Measurements from ENCODE around the gene FCHO1. TPM values are rescaled to one million over a fixed set of nuclear protein-coding genes. Genes with fewer than 3 reads are reported as not detected.

The FCHO1 gene
- polyA plus RNA-seq, 1 donor (not counting 4 experiments of a cell fraction or from before 2014, with no cell fraction given): 0.14 TPM

- Histone ChIP-seq H2AFZ (ENCODE audit: control insufficient read depth, low read length) (no peak overlapping the region), H3K79me2 (ENCODE audit: control insufficient read depth, insufficient read depth, low read length) (no peaks in the 10 kb centered on the region), H3K4me2 (ENCODE audit: control insufficient read depth, extremely low read depth, insufficient read depth, low read depth, low read length) (no peak overlapping the region), H3K9me3 (ENCODE audit: control insufficient read depth, low read depth, low read length) (no peaks in the 10 kb centered on the region), H3K9ac (ENCODE audit: control insufficient read depth, extremely low read depth, insufficient read depth, low read length) (no peak overlapping the region), H3K4me1 (ENCODE audit: control insufficient read depth, extremely low read depth, insufficient read depth, low read length) (peaks cover 3% of the 10 kb centered on the region), H4K20me1 (ENCODE audit: control insufficient read depth, extremely low read depth, insufficient read depth, low read length) (no peaks in the 10 kb centered on the region), H3K27ac (ENCODE audit: control insufficient read depth, insufficient read depth, low read length) (no peak overlapping the region), H3K36me3 (ENCODE audit: control insufficient read depth in 2 of 2, extremely low read depth in 1 of 2, insufficient read depth in 2 of 2, low read length in 2 of 2) (no peaks in the 10 kb centered on the region), H3K4me3 (ENCODE audit: control insufficient read depth in 2 of 3, extremely low read depth in 1 of 3, insufficient read depth in 2 of 3, low read depth in 1 of 3, low read length in 3 of 3) (no peak overlapping the region), H3K9me1 (ENCODE audit: control insufficient read depth, extremely low read depth, insufficient read depth, low read length) (no peaks in the 10 kb centered on the region), H3K27me3 (ENCODE audit: control insufficient read depth, extremely low read depth, insufficient read depth, low read length) (no peaks in the 10 kb centered on the region)
- dilution Hi-C loops (cut with MboI; ENCODE audit: extremely low pct_ligation_motif_present, low sequenced_read_pairs): no loop called here
- no peak for DNase-seq (ENCODE audit: low read depth, low spot score)
- FAIRE-seq: no peak
- no peak for TF ChIP-seq EZH2 (IDR thresholded peaks at IDR 0.05; ENCODE audit: low read length)
Measured at GRCh38 chr19:17770613-17771012, 19.3 kb downstream of the FCHO1 start.

- DNase-seq (ENCODE audit: low read depth, low spot score) (no peak), FAIRE-seq (no peak)
- H3K79me2 ChIP-seq (ENCODE audit: control insufficient read depth, insufficient read depth, low read length): no peaks in the 10 kb centered on the region
- no peak overlapping the region for H3K9ac ChIP-seq (ENCODE audit: control insufficient read depth, extremely low read depth, insufficient read depth, low read length)
- dilution Hi-C loops (cut with MboI; ENCODE audit: extremely low pct_ligation_motif_present, low sequenced_read_pairs): no loop called here
- peaks cover 5% of the 10 kb centered on the region for H3K27me3 ChIP-seq (ENCODE audit: control insufficient read depth, extremely low read depth, insufficient read depth, low read length)
- no peak overlapping the region for H2AFZ ChIP-seq (ENCODE audit: control insufficient read depth, low read length)
- no peaks in the 10 kb centered on the region for H3K9me3 ChIP-seq (ENCODE audit: control insufficient read depth, low read depth, low read length)
- no peaks in the 10 kb centered on the region for H3K9me1 ChIP-seq (ENCODE audit: control insufficient read depth, extremely low read depth, insufficient read depth, low read length)
- no peak overlapping the region for H3K4me3 ChIP-seq (ENCODE audit: control insufficient read depth in 2 of 3, extremely low read depth in 1 of 3, insufficient read depth in 2 of 3, low read depth in 1 of 3, low read length in 3 of 3)
- H3K27ac ChIP-seq (ENCODE audit: control insufficient read depth, insufficient read depth, low read length): no peak overlapping the region
- H4K20me1 ChIP-seq (ENCODE audit: control insufficient read depth, extremely low read depth, insufficient read depth, low read length): no peaks in the 10 kb centered on the region
- H3K36me3 ChIP-seq (ENCODE audit: control insufficient read depth in 2 of 2, extremely low read depth in 1 of 2, insufficient read depth in 2 of 2, low read length in 2 of 2): no peaks in the 10 kb centered on the region
- no peak for TF ChIP-seq EZH2 (IDR thresholded peaks at IDR 0.05; ENCODE audit: low read length)
- TF ChIP-seq CTCF (optimal IDR thresholded peaks at IDR 0.05 in 1 of 3, IDR thresholded peaks at IDR 0.05 in 1 of 3, conservative IDR thresholded peaks at IDR 0.05 in 1 of 3; ENCODE audit: extremely low read depth in 1 of 3, insufficient read depth in 2 of 3, low read length in 3 of 3): no peak
- no peak overlapping the region for H3K4me2 ChIP-seq (ENCODE audit: control insufficient read depth, extremely low read depth, insufficient read depth, low read depth, low read length)
- no peaks in the 10 kb centered on the region for H3K4me1 ChIP-seq (ENCODE audit: control insufficient read depth, extremely low read depth, insufficient read depth, low read length)
Measured at GRCh38 chr19:17772172-17772571, 20.9 kb downstream of the FCHO1 start.

GRCh38 chr19:17775245-17775927, 24.1 kb downstream of the FCHO1 start:
- dilution Hi-C loops (cut with MboI; ENCODE audit: extremely low pct_ligation_motif_present, low sequenced_read_pairs): no loop called here
- Histone ChIP-seq H4K20me1 (ENCODE audit: control insufficient read depth, extremely low read depth, insufficient read depth, low read length) (no peaks in the 10 kb centered on the region), H3K4me2 (ENCODE audit: control insufficient read depth, extremely low read depth, insufficient read depth, low read depth, low read length) (no peak overlapping the region), H3K9ac (ENCODE audit: control insufficient read depth, extremely low read depth, insufficient read depth, low read length) (no peak overlapping the region), H3K4me3 (ENCODE audit: control insufficient read depth in 2 of 3, extremely low read depth in 1 of 3, insufficient read depth in 2 of 3, low read depth in 1 of 3, low read length in 3 of 3) (no peak overlapping the region), H3K9me3 (ENCODE audit: control insufficient read depth, low read depth, low read length) (no peaks in the 10 kb centered on the region), H3K27me3 (ENCODE audit: control insufficient read depth, extremely low read depth, insufficient read depth, low read length) (peaks cover 5% of the 10 kb centered on the region), H3K36me3 (ENCODE audit: control insufficient read depth in 2 of 2, extremely low read depth in 1 of 2, insufficient read depth in 2 of 2, low read length in 2 of 2) (no peaks in the 10 kb centered on the region), H3K79me2 (ENCODE audit: control insufficient read depth, insufficient read depth, low read length) (no peaks in the 10 kb centered on the region), H2AFZ (ENCODE audit: control insufficient read depth, low read length) (no peak overlapping the region), H3K4me1 (ENCODE audit: control insufficient read depth, extremely low read depth, insufficient read depth, low read length) (peaks cover 3% of the 10 kb centered on the region), H3K27ac (ENCODE audit: control insufficient read depth, insufficient read depth, low read length) (no peak overlapping the region), H3K9me1 (ENCODE audit: control insufficient read depth, extremely low read depth, insufficient read depth, low read length) (no peaks in the 10 kb centered on the region)
- FAIRE-seq: no peak
- no peak for DNase-seq (ENCODE audit: low read depth, low spot score)
- TF ChIP-seq EZH2 (IDR thresholded peaks at IDR 0.05; ENCODE audit: low read length) (no peak), CTCF (optimal IDR thresholded peaks at IDR 0.05 in 1 of 3, IDR thresholded peaks at IDR 0.05 in 1 of 3, conservative IDR thresholded peaks at IDR 0.05 in 1 of 3; ENCODE audit: extremely low read depth in 1 of 3, insufficient read depth in 2 of 3, low read length in 3 of 3) (peak; percentile 61 to 73 (median 72))

Measured in keratinocyte (primary cell).